OCI-LY7 (cell line): ENCODE results near the gene OPCML. TPM values are rescaled to one million over a fixed set of nuclear protein-coding genes. Genes with fewer than 3 reads are reported as not detected.

Experiments
- BruUV-seq: library from RNA; stranded (reverse); fragments of 400-500 nt; replicated peaks from 2 replicates; lab custom pipeline; 2021; lab: Mats Ljungman, UMichigan
- CTCF ChIA-PET: fragments of 300-600 bp; sonication (Branson Sonifier 250); formaldehyde crosslinking; loops from one replicate; lab custom pipeline; 2022; ENCODE audit warnings: antibody characterized with exemption; ENCODE audit not compliant: unreplicated experiment; lab: Charles Lee
- POLR2A ChIA-PET: fragments of 300-600 bp; sonication (Branson Sonifier 250); formaldehyde crosslinking; loops from one replicate; lab custom pipeline; 2022; ENCODE audit warnings: antibody characterized with exemption; lab: Charles Lee
- DNase-seq: peaks from one replicate; pipeline ENCODE4 v3.0.0-alpha.2; 2015; ENCODE audit warnings: low spot score
- H2AFZ ChIP-seq: fragments of 200-600 bp; sonication (generic), shearing (Covaris generic); 2 replicates; pipeline ENCODE4 v1.6.1; 2014; ENCODE audit warnings: mild to moderate bottlenecking, antibody characterized with exemption, low read length, moderate library complexity
- H3K27ac ChIP-seq: fragments of 200-600 bp; sonication (generic); 2 replicates; pipeline ENCODE4 v1.5.1; 2014; ENCODE audit warnings: mixed run types, low read depth, mild to moderate bottlenecking, moderate library complexity, low read length, inconsistent platforms; ENCODE audit not compliant: poor library complexity, severe bottlenecking
- H3K36me3 ChIP-seq: fragments of 200-600 bp; sonication (generic); 2 replicates; pipeline ENCODE4 v1.6.1; 2014; ENCODE audit warnings: mild to moderate bottlenecking, antibody characterized with exemption, low read length, moderate library complexity, mixed read lengths; ENCODE audit not compliant: insufficient read depth
- H3K4me1 ChIP-seq: fragments of 200-600 bp; sonication (generic); 2 replicates; pipeline ENCODE4 v1.5.1; 2014; ENCODE audit warnings: mild to moderate bottlenecking, low read length; ENCODE audit not compliant: insufficient read depth, poor library complexity, severe bottlenecking
- H3K4me2 ChIP-seq: fragments of 200-600 bp; sonication (generic); 2 replicates; pipeline ENCODE4 v1.6.1; 2014; ENCODE audit warnings: mild to moderate bottlenecking, low read length
- H3K4me3 ChIP-seq: fragments of 200-600 bp; sonication (generic); 2 replicates; pipeline ENCODE4 v1.5.1; 2014; ENCODE audit warnings: mild to moderate bottlenecking, low read depth, low read length; ENCODE audit not compliant: poor library complexity, severe bottlenecking
- H3K79me2 ChIP-seq: fragments of 200-600 bp; sonication (generic); 2 replicates; pipeline ENCODE4 v1.6.1; 2016; ENCODE audit warnings: low read depth, mild to moderate bottlenecking, low read length, moderate library complexity, mixed read lengths; ENCODE audit not compliant: insufficient read depth
- H3K9me2 ChIP-seq: fragments of 200-600 bp; sonication (generic); 2 replicates; pipeline ENCODE4 v1.6.1; 2016; ENCODE audit warnings: mild to moderate bottlenecking, low read length, mixed read lengths; ENCODE audit not compliant: insufficient read depth
- H3K9me3 ChIP-seq: fragments of 200-600 bp; sonication (generic); 2 replicates; pipeline ENCODE4 v1.6.1; 2014; ENCODE audit warnings: mild to moderate bottlenecking, mixed run types, low read length, mixed read lengths
- H4K20me1 ChIP-seq: fragments of 200-600 bp; sonication (generic); 2 replicates; pipeline ENCODE4 v1.6.1; 2014; ENCODE audit warnings: mild to moderate bottlenecking, antibody characterized with exemption, low read length, moderate library complexity, mixed read lengths; ENCODE audit not compliant: insufficient read depth
- EZH2phosphoT487 ChIP-seq: fragments of 200-600 bp; sonication (generic); IDR thresholded peaks from 2 replicates; pipeline ENCODE4 v1.6.1; 2018; ENCODE audit warnings: low read depth, borderline replicate concordance, mild to moderate bottlenecking, mixed run types, antibody characterized with exemption, low read length, moderate library complexity, mixed read lengths
- intact Hi-C: fragments of 100-400 bp; cut with micrococcal nuclease; formaldehyde crosslinking; loops from one replicate; pipeline ENCODE4 v1.10.0; 2022; ENCODE audit not compliant: unreplicated experiment
- total RNA-seq, 2 experiments: library from RNA; depleted of rRNA in 1 of 2; stranded (reverse); fragments of >200 nt in 1 of 2; shearing (Covaris generic) in 1 of 2; gene quantifications; 2 replicates each; pipeline ENCODE4 v1.2.3, GENCODE V29; 2014 to 2022
- TF ChIP-seq, protein P1 (sequence below): fragments of 200-600 bp; sonication (generic); conservative IDR thresholded peaks from 2 replicates; pipeline ENCODE4 v1.5.1; 2014; ENCODE audit warnings: mild to moderate bottlenecking, antibody characterized with exemption, low read length, moderate library complexity, mixed read lengths

OPCML gene
- total RNA-seq, 2 experiments from 2014 or later, result not detected

DNA sequence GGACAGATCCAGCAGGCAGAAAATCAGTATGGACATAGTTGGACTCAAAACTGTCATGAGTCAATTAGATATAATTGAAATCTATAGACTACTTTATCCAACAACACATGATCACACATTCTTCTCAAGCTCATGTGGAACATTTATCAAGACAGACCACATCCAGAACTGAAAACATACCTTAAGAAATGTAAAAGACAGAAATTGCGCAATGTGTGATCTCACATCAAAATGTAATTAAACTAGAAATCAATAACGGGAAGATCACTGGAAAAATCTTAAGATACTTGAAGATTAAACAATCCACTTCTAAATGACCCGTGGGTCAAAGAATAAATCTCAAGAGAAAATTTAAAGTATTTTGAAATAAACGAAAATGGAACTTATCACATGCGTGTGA is 435.3 kb downstream of the OPCML start:
- Histone ChIP-seq H3K9me2 (no peaks in the 10 kb centered on the region), H3K27ac (no peak overlapping the region), H2AFZ (no peak overlapping the region), H3K4me3 (no peak overlapping the region), H3K4me2 (no peak overlapping the region), H3K4me1 (no peaks in the 10 kb centered on the region), H3K36me3 (no peaks in the 10 kb centered on the region), H3K79me2 (no peaks in the 10 kb centered on the region), H4K20me1 (no peaks in the 10 kb centered on the region), H3K9me3 (no peaks in the 10 kb centered on the region)
- TF ChIP-seq, protein P1, sequence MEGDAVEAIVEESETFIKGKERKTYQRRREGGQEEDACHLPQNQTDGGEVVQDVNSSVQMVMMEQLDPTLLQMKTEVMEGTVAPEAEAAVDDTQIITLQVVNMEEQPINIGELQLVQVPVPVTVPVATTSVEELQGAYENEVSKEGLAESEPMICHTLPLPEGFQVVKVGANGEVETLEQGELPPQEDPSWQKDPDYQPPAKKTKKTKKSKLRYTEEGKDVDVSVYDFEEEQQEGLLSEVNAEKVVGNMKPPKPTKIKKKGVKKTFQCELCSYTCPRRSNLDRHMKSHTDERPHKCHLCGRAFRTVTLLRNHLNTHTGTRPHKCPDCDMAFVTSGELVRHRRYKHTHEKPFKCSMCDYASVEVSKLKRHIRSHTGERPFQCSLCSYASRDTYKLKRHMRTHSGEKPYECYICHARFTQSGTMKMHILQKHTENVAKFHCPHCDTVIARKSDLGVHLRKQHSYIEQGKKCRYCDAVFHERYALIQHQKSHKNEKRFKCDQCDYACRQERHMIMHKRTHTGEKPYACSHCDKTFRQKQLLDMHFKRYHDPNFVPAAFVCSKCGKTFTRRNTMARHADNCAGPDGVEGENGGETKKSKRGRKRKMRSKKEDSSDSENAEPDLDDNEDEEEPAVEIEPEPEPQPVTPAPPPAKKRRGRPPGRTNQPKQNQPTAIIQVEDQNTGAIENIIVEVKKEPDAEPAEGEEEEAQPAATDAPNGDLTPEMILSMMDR, result no peak
- TF ChIP-seq EZH2phosphoT487, result no peak
- ChIA-PET CTCF (no interaction called here), POLR2A (no interaction called here)
- intact Hi-C loops, result no loop called here
- no peak for DNase-seq
- no TSS peak for BruUV-seq

GRCh38 chr11:133086518-133086917 is 445.8 kb downstream of the OPCML start:
- Histone ChIP-seq H4K20me1 (no peaks in the 10 kb centered on the region), H3K4me2 (no peak overlapping the region), H3K4me3 (no peak overlapping the region), H3K9me2 (no peaks in the 10 kb centered on the region), H3K9me3 (no peaks in the 10 kb centered on the region), H3K27ac (no peak overlapping the region), H3K79me2 (no peaks in the 10 kb centered on the region), H2AFZ (no peak overlapping the region), H3K36me3 (no peaks in the 10 kb centered on the region), H3K4me1 (no peaks in the 10 kb centered on the region)
- no peak for DNase-seq
- POLR2A ChIA-PET, result no interaction called here
- intact Hi-C loops, result no loop called here
- CTCF ChIA-PET, result no interaction called here
- TF ChIP-seq, protein P1, result no peak
- no peak for TF ChIP-seq EZH2phosphoT487
- BruUV-seq, result no TSS peak

GRCh38 chr11:133082841-133083488 is 449.3 kb downstream of the OPCML start:
- H3K36me3 ChIP-seq, result no peaks in the 10 kb centered on the region
- BruUV-seq, result no TSS peak
- H3K9me2 ChIP-seq, result no peaks in the 10 kb centered on the region
- no peak for TF ChIP-seq EZH2phosphoT487
- TF ChIP-seq, protein P1, result no peak
- no peak overlapping the region for H3K27ac ChIP-seq
- no peak overlapping the region for H3K4me3 ChIP-seq
- POLR2A ChIA-PET, result no interaction called here
- no peaks in the 10 kb centered on the region for H3K9me3 ChIP-seq
- no peak for DNase-seq
- no peaks in the 10 kb centered on the region for H3K79me2 ChIP-seq
- no peaks in the 10 kb centered on the region for H3K4me1 ChIP-seq
- H4K20me1 ChIP-seq, result no peaks in the 10 kb centered on the region
- no peak overlapping the region for H3K4me2 ChIP-seq
- CTCF ChIA-PET, result no interaction called here
- H2AFZ ChIP-seq, result no peak overlapping the region
- intact Hi-C loops, result no loop called here
